Cardiac fibroblast (primary cell): Measurements from ENCODE around the gene INS.

ENCODE experiments used
- DNase-seq, 2 donors: peaks; one replicate each; pipeline versions ENCODE4 v3.0.0 to v3.0.0-alpha.2; 2010; ENCODE audit warnings: low read depth in 2 of 2
- H3K4me3 ChIP-seq, 2 donors: replicated peaks in 1 of 2; 1 replicate in 1 of 2; 2 replicates in 1 of 2; pipeline ENCODE4 v1.5.1; 2011; ENCODE audit warnings: low read depth in 2 of 2, low read length in 2 of 2, mild to moderate bottlenecking in 2 of 2, moderate library complexity in 1 of 2
- TF ChIP-seq, protein P1 (sequence below): IDR thresholded peaks from one replicate; pipeline ENCODE4 v1.5.1; 2011; ENCODE audit warnings: low read depth, mild to moderate bottlenecking, low read length, inconsistent platforms

INS gene

GRCh38 chr11:2168286-2169004 lies 7.4 kb upstream of the INS start:
- no peak for DNase-seq
- no peak overlapping the region for H3K4me3 ChIP-seq
- TF ChIP-seq, protein P1, sequence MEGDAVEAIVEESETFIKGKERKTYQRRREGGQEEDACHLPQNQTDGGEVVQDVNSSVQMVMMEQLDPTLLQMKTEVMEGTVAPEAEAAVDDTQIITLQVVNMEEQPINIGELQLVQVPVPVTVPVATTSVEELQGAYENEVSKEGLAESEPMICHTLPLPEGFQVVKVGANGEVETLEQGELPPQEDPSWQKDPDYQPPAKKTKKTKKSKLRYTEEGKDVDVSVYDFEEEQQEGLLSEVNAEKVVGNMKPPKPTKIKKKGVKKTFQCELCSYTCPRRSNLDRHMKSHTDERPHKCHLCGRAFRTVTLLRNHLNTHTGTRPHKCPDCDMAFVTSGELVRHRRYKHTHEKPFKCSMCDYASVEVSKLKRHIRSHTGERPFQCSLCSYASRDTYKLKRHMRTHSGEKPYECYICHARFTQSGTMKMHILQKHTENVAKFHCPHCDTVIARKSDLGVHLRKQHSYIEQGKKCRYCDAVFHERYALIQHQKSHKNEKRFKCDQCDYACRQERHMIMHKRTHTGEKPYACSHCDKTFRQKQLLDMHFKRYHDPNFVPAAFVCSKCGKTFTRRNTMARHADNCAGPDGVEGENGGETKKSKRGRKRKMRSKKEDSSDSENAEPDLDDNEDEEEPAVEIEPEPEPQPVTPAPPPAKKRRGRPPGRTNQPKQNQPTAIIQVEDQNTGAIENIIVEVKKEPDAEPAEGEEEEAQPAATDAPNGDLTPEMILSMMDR, result no peak

DNA sequence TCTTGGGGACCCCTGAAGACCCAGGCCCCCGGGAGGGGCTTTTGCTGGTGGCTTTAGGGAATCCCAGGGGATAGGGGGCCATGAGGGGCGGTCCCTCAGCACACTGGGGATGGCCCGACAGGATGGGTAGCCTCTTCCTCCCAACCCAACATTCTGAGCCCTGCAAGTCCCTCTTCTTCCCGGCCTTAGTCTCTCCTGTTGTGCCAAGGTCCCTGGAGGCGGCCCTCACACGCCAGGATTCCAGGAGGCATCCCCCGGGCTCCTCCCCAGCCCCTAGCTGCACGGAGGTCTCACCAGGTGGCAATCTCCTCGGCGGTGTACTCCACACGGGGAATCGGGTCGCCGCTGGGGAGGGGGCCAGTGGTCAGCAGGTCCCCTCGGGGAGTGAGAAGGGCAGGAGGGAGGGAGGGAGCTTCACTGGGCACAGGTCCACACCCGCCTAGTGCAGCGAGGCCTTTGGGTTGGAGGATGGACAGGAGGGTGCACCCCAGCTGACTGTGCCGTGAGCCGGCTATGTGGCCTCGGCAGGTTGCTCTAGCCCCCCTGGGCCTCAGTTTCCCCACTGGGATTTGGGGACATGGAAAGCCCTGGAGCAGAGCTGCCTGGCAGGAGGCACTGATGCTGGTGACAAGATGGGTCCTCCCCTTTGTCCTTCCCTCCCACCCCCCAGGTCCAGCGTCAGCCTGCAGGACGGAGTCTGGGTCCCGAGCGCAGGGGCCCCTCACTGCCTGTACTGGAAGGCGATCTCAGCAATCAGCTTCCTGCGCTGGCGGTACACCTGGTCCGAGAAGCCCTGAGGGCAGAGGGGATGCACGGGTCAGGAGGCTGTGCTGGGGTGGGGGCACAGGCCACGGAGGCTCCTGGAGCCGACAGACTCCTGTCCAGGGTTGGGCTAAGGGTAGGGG lies 6.4 kb upstream of the INS start:
- TF ChIP-seq, protein P1, result no peak
- no peak overlapping the region for H3K4me3 ChIP-seq
- no peak for DNase-seq

DNA sequence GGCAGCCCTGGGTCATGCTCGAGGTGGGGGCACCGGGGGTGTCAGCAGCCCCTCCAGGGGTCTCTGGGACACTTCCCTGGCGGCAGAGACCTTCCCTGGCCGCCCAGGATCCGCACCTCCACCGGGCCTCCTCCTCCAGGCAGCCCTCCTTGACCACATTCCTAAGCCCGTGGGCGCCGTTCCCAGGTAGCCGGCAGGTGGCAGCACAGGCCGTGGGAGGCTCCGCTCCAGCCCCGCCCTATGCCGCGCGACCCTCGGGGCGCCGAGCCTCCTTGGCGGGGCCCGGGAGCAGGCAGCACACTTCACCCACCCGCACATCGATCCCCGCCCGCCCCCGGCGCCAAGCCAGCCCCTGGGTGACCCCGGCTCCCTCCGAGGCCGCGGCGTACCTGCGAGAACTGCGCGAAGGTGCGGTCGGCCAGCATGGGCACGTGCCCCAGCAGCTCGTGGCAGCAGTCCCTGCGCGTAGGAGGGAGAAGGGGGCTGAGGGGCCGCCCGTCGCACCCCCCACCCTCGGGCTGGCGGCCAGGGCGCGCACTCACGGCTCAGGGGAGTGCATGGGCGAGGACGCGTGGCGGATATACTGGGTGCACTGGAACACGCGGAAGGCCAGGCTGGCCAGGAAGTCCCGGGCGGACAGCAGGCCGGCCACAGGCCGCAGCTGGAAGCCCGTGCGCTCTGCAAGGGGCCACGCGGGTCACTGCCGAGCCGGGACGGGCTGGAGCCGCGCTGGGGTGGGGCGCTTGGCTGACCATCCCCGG lies 5.3 kb upstream of the INS start:
- peak in 1 of 2 donors; percentile 28 for DNase-seq
- TF ChIP-seq, protein P1, result peak; percentile 51
- H3K4me3 ChIP-seq, result no peak overlapping the region

- H3K4me3 ChIP-seq, result no peak overlapping the region
- DNase-seq, result no peak
- TF ChIP-seq, protein P1, result no peak
Observed at GRCh38 chr11:2165571-2165970, 4.6 kb upstream of the INS start.

- TF ChIP-seq, protein P1, result no peak
- no peak overlapping the region for H3K4me3 ChIP-seq
- no peak for DNase-seq
Observed at GRCh38 chr11:2164861-2165555, 4.0 kb upstream of the INS start.

DNA sequence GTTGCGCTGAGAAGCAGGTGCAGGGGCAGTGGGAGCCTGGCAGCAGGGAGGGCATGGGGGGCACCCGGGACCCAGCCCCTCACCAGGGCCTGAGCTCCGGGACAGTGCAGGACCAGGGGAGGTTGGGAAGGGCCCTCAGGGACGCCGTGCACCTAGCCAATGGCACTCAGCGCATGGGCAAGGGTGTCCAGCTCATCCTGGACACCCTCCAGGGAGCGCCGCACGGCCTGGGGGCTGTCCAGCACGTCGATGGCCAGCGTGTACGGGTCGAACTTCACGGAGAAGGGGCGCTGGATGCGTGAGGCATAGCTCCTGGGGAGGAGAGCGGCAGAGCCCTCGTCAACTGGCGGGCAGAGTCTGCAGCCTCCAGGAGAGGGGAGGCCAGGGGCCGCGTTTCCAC lies 3.1 kb upstream of the INS start:
- TF ChIP-seq, protein P1, result no peak
- no peak overlapping the region for H3K4me3 ChIP-seq
- no peak for DNase-seq
